HEK293 (cell line): ENCODE results near the gene FNDC10.

Experiments used
- SP3 ChIP-seq: fragments of 450-650 bp; formaldehyde crosslinking; IDR thresholded peaks from 2 replicates; pipeline ENCODE4 v1.5.1; 2016; ENCODE audit warnings: missing biosample characterization, missing genetic modification characterization
- ZBTB20 ChIP-seq: fragments of 450-650 bp; formaldehyde crosslinking; IDR thresholded peaks from 2 replicates; pipeline ENCODE4 v1.5.1; 2016; ENCODE audit warnings: missing biosample characterization, missing genetic modification characterization
- ZBTB8A ChIP-seq: fragments of 450-650 bp; formaldehyde crosslinking; IDR thresholded peaks from 2 replicates; pipeline ENCODE4 v1.5.1; 2016; ENCODE audit warnings: missing biosample characterization, missing genetic modification characterization
- ZNF274 ChIP-seq, 2 experiments: fragments of 200-500 bp in 1 of 2; fragments of 450-650 bp in 1 of 2; sonication (Bioruptor generic) in 1 of 2; formaldehyde crosslinking in 1 of 2; IDR thresholded peaks; 2 replicates each; pipeline versions ENCODE4 v1.5.1 to v1.6.1; 2014 to 2016; ENCODE audit warnings: borderline replicate concordance in 1 of 2, inconsistent platforms in 1 of 2, low read length in 1 of 2, missing biosample characterization in 1 of 2, missing genetic modification characterization in 1 of 2
- ZNF404 ChIP-seq: fragments of 450-650 bp; formaldehyde crosslinking; IDR thresholded peaks from 2 replicates; pipeline ENCODE4 v1.5.1; 2017; ENCODE audit warnings: missing biosample characterization, missing genetic modification characterization
- ZNF510 ChIP-seq: fragments of 450-650 bp; formaldehyde crosslinking; IDR thresholded peaks from 2 replicates; pipeline ENCODE4 v1.5.1; 2018; ENCODE audit warnings: mild to moderate bottlenecking, missing genetic modification characterization, missing biosample characterization; ENCODE audit not compliant: insufficient replicate concordance
- ZNF701 ChIP-seq: fragments of 450-650 bp; formaldehyde crosslinking; IDR thresholded peaks from 2 replicates; pipeline ENCODE4 v1.5.1; 2016; ENCODE audit warnings: missing biosample characterization, missing genetic modification characterization
- TF ChIP-seq, protein P1 (sequence below): fragments of 450-650 bp; formaldehyde crosslinking; conservative IDR thresholded peaks from 2 replicates; pipeline ENCODE4 v1.5.1; 2016; ENCODE audit warnings: low read depth, missing biosample characterization, missing genetic modification characterization
- TF ChIP-seq, protein P2 (sequence below): fragments of 450-650 bp; formaldehyde crosslinking; IDR thresholded peaks from 2 replicates; pipeline ENCODE4 v1.5.1; 2016; ENCODE audit warnings: missing biosample characterization, missing genetic modification characterization

DNA sequence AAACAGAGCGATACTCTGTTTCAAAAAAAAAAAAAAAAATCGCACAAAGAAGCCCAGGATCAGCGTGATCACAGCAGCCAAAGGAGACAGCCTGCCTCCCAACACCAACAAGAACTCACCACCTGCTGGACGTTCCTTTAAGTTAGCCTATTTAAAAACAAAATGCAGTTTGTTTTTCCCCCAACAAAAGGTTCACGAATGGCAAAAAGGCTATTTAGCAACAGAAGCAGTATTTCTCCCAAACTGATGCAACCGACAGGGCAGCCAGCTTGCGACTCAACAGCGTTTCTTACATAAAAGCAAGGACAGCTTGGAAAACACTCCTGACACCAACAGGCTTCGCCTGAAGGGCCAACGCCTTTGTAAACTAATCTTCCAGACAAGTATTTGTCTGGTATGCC is 32.0 kb downstream of the FNDC10 start:
- TF ChIP-seq ZBTB20 (tag by site-specific recombination) = no peak
- TF ChIP-seq ZBTB8A = no peak
- TF ChIP-seq ZNF404 (tag by site-specific recombination) = no peak
- TF ChIP-seq, protein P1, sequence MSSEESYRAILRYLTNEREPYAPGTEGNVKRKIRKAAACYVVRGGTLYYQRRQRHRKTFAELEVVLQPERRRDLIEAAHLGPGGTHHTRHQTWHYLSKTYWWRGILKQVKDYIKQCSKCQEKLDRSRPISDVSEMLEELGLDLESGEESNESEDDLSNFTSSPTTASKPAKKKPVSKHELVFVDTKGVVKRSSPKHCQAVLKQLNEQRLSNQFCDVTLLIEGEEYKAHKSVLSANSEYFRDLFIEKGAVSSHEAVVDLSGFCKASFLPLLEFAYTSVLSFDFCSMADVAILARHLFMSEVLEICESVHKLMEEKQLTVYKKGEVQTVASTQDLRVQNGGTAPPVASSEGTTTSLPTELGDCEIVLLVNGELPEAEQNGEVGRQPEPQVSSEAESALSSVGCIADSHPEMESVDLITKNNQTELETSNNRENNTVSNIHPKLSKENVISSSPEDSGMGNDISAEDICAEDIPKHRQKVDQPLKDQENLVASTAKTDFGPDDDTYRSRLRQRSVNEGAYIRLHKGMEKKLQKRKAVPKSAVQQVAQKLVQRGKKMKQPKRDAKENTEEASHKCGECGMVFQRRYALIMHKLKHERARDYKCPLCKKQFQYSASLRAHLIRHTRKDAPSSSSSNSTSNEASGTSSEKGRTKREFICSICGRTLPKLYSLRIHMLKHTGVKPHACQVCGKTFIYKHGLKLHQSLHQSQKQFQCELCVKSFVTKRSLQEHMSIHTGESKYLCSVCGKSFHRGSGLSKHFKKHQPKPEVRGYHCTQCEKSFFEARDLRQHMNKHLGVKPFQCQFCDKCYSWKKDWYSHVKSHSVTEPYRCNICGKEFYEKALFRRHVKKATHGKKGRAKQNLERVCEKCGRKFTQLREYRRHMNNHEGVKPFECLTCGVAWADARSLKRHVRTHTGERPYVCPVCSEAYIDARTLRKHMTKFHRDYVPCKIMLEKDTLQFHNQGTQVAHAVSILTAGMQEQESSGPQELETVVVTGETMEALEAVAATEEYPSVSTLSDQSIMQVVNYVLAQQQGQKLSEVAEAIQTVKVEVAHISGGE (tag by site-specific recombination) = no peak
- TF ChIP-seq, protein P2, sequence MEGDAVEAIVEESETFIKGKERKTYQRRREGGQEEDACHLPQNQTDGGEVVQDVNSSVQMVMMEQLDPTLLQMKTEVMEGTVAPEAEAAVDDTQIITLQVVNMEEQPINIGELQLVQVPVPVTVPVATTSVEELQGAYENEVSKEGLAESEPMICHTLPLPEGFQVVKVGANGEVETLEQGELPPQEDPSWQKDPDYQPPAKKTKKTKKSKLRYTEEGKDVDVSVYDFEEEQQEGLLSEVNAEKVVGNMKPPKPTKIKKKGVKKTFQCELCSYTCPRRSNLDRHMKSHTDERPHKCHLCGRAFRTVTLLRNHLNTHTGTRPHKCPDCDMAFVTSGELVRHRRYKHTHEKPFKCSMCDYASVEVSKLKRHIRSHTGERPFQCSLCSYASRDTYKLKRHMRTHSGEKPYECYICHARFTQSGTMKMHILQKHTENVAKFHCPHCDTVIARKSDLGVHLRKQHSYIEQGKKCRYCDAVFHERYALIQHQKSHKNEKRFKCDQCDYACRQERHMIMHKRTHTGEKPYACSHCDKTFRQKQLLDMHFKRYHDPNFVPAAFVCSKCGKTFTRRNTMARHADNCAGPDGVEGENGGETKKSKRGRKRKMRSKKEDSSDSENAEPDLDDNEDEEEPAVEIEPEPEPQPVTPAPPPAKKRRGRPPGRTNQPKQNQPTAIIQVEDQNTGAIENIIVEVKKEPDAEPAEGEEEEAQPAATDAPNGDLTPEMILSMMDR (tag by site-specific recombination) = no peak
- no peak for TF ChIP-seq SP3
- no peak for TF ChIP-seq ZNF274 (IDR thresholded peaks at IDR 0.05; ENCODE audit: low read length)
- TF ChIP-seq ZNF274 (tag by site-specific recombination; IDR thresholded peaks at IDR 0.05; ENCODE audit: borderline replicate concordance) = no peak
- TF ChIP-seq ZNF701 (tag by site-specific recombination) = no peak
- TF ChIP-seq ZNF510 (tag by site-specific recombination) = no peak
